K562 treated with DMSO at 1 percent for 4 hours (cell line): Measurements from ENCODE around the gene AP5S1. TPM values are rescaled to one million over a fixed set of nuclear protein-coding genes. Genes with fewer than 3 reads are reported as not detected.

ENCODE experiments used
- total RNA-seq: library from RNA; unstranded; fragments of 300-600 nt; gene quantifications from 2 replicates; pipeline ENCODE4 v1.2.3, GENCODE V29; 2022; ENCODE audit not compliant: insufficient read depth

AP5S1 gene
- 6.4 and 7.9 TPM in 2 replicates for total RNA-seq

GRCh38 chr20:3820048-3820900 lies at the start of gene AP5S1:
Gene AP5S1, plus strand, starts transcription at chr20:3820547. Its CDS starts 1,571 bp downstream, at chr20:3822118.

DNA sequence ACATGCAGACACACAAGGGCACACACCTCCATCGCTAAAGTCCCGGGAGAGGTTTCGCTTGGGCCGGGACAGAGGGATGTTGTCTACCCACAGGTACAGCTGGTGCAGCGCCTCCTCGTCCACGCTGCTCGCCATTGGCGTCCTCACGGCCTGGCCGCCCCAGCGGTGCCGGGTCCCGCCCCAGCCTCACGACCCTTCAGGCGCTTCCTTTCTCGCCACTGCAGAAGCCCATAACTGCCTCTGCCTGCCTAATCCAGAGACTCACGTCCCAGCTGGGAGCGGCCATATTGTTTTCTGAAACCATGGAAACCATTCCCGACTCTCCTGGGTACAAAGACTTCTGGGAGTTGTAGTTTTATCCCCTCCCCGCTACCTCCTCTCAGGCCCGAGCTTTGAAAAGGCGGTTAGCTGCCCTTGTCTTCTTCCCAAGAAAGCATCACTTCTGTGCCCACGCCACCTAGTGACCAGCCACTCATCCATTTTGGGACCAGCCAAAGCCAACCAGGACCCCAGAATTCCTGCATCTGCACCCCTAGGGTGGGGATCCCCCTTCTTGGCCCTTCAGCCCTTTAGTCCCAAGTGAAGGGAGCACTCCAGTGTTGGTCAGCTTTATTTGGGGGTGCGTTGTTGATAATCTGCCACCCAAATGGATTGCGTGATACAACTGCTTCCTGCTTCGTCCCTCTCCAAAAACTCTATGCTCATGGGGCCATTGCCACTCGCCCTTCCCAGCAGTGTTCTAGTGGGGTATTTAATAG lies 39.0 kb upstream of the AP5S1 start, which contains the start of gene SPEF1:
TSS of gene SPEF1 (minus strand) at position 296 of the 758 bp plus-strand sequence. CDS start at position 135, 161 bp downstream.

GRCh38 chr20:3786665-3787323 lies 33.6 kb upstream of the AP5S1 start, which contains the start of gene CENPB:
Gene CENPB, minus strand, starts transcription at chr20:3786740. Its CDS starts 257 bp downstream, at chr20:3786483.

DNA sequence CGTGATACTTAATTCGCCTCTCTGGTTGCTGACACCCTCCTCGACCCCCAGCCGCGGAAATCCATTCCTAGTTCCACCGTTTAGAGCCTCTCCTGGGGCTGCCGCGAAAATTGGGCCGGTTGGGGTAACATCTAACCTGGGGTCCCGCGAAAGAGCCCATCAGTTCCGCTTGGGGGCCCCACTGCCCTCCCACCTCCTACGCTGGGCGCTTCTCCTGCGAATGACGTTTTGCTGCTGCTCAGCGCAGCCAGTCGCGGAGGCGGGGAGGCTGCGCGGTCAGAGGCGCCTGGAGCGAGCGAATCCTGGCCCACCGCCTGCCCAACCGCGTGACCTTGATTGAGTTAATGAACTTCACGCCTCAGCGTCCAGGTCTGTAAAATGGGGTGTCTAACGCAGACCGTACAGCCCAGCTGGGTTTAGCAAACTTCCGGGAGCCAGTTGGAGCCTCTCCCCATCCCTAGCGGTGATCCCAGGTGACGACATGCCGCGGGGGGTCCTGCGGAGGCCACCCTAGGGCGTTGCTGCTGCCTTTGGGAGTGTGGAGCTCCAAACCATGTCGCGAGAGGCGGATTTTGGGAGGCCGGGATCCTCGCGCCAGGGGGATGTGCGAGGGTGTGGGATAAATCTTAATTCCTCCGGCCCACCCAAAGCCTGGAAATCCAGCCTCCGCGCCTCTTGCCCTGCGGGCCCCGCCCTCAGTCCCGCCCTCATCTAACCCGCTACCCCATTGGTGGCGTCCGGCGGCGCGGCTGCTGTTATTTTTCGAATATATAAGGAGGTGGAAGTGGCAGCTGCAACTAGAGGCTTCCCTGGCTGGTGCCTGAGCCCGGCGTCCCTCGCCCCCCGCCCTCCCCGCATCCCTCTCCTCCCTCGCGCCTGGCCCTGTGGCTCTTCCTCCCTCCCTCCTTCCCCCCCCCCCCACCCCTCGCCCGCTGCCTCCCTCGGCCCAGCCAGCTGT lies 24.6 kb upstream of the AP5S1 start, which contains the start of gene CDC25B:
TSS of gene CDC25B (plus strand) at position 800 of the 958 bp plus-strand sequence. CDS start 222 bp downstream, outside the sequence.

GRCh38 chr20:3846740-3847428 lies 26.5 kb downstream of the AP5S1 start, which contains the start of gene MAVS:
Gene MAVS, plus strand, starts transcription at chr20:3846834. Its CDS starts 7,791 bp downstream, at chr20:3854625.

Other genes starting within 250 kb of the AP5S1 start
- gene GFRA4, start 157.1 kb upstream of the AP5S1 start, total RNA-seq, result not detected in 2 replicates
- gene ADAM33, start 138.5 kb upstream of the AP5S1 start, total RNA-seq, result not detected in 2 replicates
- not detected in 2 replicates for gene SIGLEC1, start 107.9 kb upstream of the AP5S1 start, total RNA-seq
- 0.57 and 0.81 TPM in 2 replicates for gene HSPA12B, start 87.9 kb upstream of the AP5S1 start, total RNA-seq
- 30.9 and 31.8 TPM in 2 replicates for gene ADISSP, start 52.8 kb upstream of the AP5S1 start, total RNA-seq
- gene SPEF1, start 39.1 kb upstream of the AP5S1 start, total RNA-seq, result not detected in 2 replicates
- gene CENPB, start 33.8 kb upstream of the AP5S1 start, total RNA-seq, result 32.6 and 39.0 TPM in 2 replicates
- 31.5 and 33.4 TPM in 2 replicates for gene CDC25B, start 24.2 kb upstream of the AP5S1 start, total RNA-seq
- 10.9 TPM in 2 replicates for gene MAVS, start 26.3 kb downstream of the AP5S1 start, total RNA-seq
- gene PANK2, start 68.8 kb downstream of the AP5S1 start, total RNA-seq, result 33.3 and 43.9 TPM in 2 replicates
- gene RNF24, start 195.0 kb downstream of the AP5S1 start, total RNA-seq, result 26.3 and 29.7 TPM in 2 replicates